ENCODE measurements around the gene NAALADL2.

- TF ChIP-seq CTCF (IDR thresholded peaks at IDR 0.05 in 4 of 5, conservative IDR thresholded peaks at IDR 0.05 in 1 of 5): no peak
- no peak for TF ChIP-seq POLR2A (IDR thresholded peaks at IDR 0.05)
Observed at GRCh38 chr3:175417426-175417825, 558.3 kb downstream of the NAALADL2 start.

Measured in gastrocnemius medialis (tissue), 4 donors.